A549 (cell line): ENCODE results near the gene GTPBP10. TPM values are rescaled to one million over a fixed set of nuclear protein-coding genes. Genes with fewer than 3 reads are reported as not detected.

Experiments used
- ATAC-seq, 2 experiments: fragments of 200-7000 bp in 1 of 2; fragments of >200 bp in 1 of 2; cut with Nextera tagmentation in 1 of 2; cut with Tn5 transposase in 1 of 2; 3 replicates each; pipeline versions ENCODE4 v1.8.0 to v1.9.1; 2018 to 2020; ENCODE audit warnings: mild to moderate bottlenecking in 1 of 2, moderate library complexity in 1 of 2
- CTCF ChIA-PET: fragments of 300-600 bp; sonication (Branson Sonifier 250); formaldehyde crosslinking; extraction: SDS; loops from one replicate; lab custom pipeline; 2021; ENCODE audit warnings: antibody characterized with exemption, inconsistent platforms; lab: Yijun Ruan, JAX
- POLR2A ChIA-PET: fragments of 350-600 bp; formaldehyde crosslinking; extraction: SDS; loops from one replicate; lab custom pipeline; 2021; ENCODE audit warnings: antibody characterized with exemption, inconsistent platforms; lab: Yijun Ruan, JAX
- DNase-seq, 2 experiments: peaks; one replicate each; pipeline versions ENCODE4 v3.0.0 to v3.0.0-alpha.2; 2011 to 2016; ENCODE audit warnings: low read depth in 1 of 2, low spot score in 1 of 2
- FAIRE-seq: peaks from 2 replicates; lab custom pipeline; 2011; peaks lifted over from hg19 to GRCh38; lab: Jason Lieb, UNC
- H3K27ac ChIP-seq, 2 experiments: fragments of >200 bp; sonication (Bioruptor Twin); formaldehyde crosslinking; 3 replicates each; pipeline ENCODE4 v1.5.1; 2016 to 2017
- H3K4me1 ChIP-seq: fragments of >200 bp; sonication (Bioruptor Twin); formaldehyde crosslinking; 3 replicates; pipeline ENCODE4 v1.6.1; 2016
- H3K4me2 ChIP-seq: fragments of >200 bp; sonication (Bioruptor Twin); formaldehyde crosslinking; 3 replicates; pipeline ENCODE4 v1.6.1; 2016
- H3K4me3 ChIP-seq: fragments of >200 bp; sonication (Bioruptor Twin); formaldehyde crosslinking; 3 replicates; pipeline ENCODE4 v1.5.1; 2016
- H3K9me3 ChIP-seq: fragments of >200 bp; sonication (Bioruptor Twin); formaldehyde crosslinking; 3 replicates; pipeline ENCODE4 v1.6.1; 2016
- BHLHE40 ChIP-seq: IDR thresholded peaks from 2 replicates; pipeline ENCODE4 v1.6.1; 2012; ENCODE audit warnings: low read depth, low read length, inconsistent platforms
- CBX2 ChIP-seq: fragments of 200-600 bp; sonication (generic); IDR thresholded peaks from 2 replicates; pipeline ENCODE4 v1.6.1; 2016; ENCODE audit warnings: low read depth, mild to moderate bottlenecking, borderline replicate concordance
- CBX8 ChIP-seq: fragments of 200-600 bp; sonication (generic); IDR thresholded peaks from 2 replicates; pipeline ENCODE4 v1.6.1; 2016
- CEBPB ChIP-seq, 2 experiments: fragments of >200 bp in 1 of 2; sonication (Bioruptor Twin) in 1 of 2; formaldehyde crosslinking in 1 of 2; IDR thresholded peaks; 2 replicates each; pipeline ENCODE4 v1.6.1; 2012 to 2016
- CTCF ChIP-seq: fragments of >200 bp; sonication (Bioruptor Twin); formaldehyde crosslinking; IDR thresholded peaks from 3 replicates; pipeline ENCODE4 v1.5.1; 2016
- ELK1 ChIP-seq: fragments of 150-350 bp; IDR thresholded peaks from 2 replicates; pipeline ENCODE4 v1.6.1; 2014; ENCODE audit warnings: low read depth, mild to moderate bottlenecking, low read length
- ESRRA ChIP-seq: fragments of 150-350 bp; IDR thresholded peaks from 2 replicates; pipeline ENCODE4 v1.6.1; 2014; ENCODE audit warnings: mild to moderate bottlenecking, low read length, borderline replicate concordance
- FOSL2 ChIP-seq, 2 experiments: fragments of 450-650 bp in 1 of 2; fragments of >200 bp in 1 of 2; sonication (Bioruptor Twin) in 1 of 2; formaldehyde crosslinking; IDR thresholded peaks; 2 replicates each; pipeline versions ENCODE4 v1.5.0 to v1.6.1; 2016 to 2020; ENCODE audit warnings: mild to moderate bottlenecking in 1 of 2, moderate library complexity in 1 of 2
- FOXS1 ChIP-seq: fragments of 250-450 bp; sonication (Bioruptor Pico); IDR thresholded peaks from 2 replicates; pipeline ENCODE4 v1.5.0; 2020; ENCODE audit warnings: mild to moderate bottlenecking, moderate library complexity
- GATA3 ChIP-seq: IDR thresholded peaks from 2 replicates; pipeline ENCODE4 v1.6.1; 2012; ENCODE audit warnings: borderline replicate concordance
- HOXA7 ChIP-seq: fragments of 250-450 bp; sonication (Bioruptor Pico); IDR thresholded peaks from 2 replicates; pipeline ENCODE4 v1.5.0; 2020; ENCODE audit warnings: mild to moderate bottlenecking, moderate library complexity
- HOXB13 ChIP-seq: fragments of 250-450 bp; sonication (Bioruptor Pico); IDR thresholded peaks from 2 replicates; pipeline ENCODE4 v1.5.0; 2020; ENCODE audit warnings: low read depth, mild to moderate bottlenecking, moderate library complexity
- JUN ChIP-seq, 2 experiments: fragments of >200 bp; sonication (Bioruptor Twin); formaldehyde crosslinking; IDR thresholded peaks; 2 replicates in 1 of 2; 3 replicates in 1 of 2; pipeline ENCODE4 v1.6.1; 2016 to 2017
- KDM1A ChIP-seq: fragments of 200-600 bp; sonication (generic); IDR thresholded peaks from 2 replicates; pipeline ENCODE4 v1.6.1; 2016; ENCODE audit warnings: low read depth, mild to moderate bottlenecking
- KDM5A ChIP-seq: fragments of 200-600 bp; sonication (generic); IDR thresholded peaks from 2 replicates; pipeline ENCODE4 v1.6.1; 2016; ENCODE audit warnings: antibody characterized with exemption, mild to moderate bottlenecking
- MYC ChIP-seq: IDR thresholded peaks from 2 replicates; pipeline ENCODE4 v1.6.1; 2012; ENCODE audit warnings: mild to moderate bottlenecking, inconsistent platforms, low read length, improper control_type of control experiment, borderline replicate concordance
- NR3C1 ChIP-seq: fragments of >200 bp; sonication (Bioruptor Twin); formaldehyde crosslinking; IDR thresholded peaks from 3 replicates; pipeline ENCODE4 v1.6.1; 2017
- PBX3 ChIP-seq: IDR thresholded peaks from 2 replicates; pipeline ENCODE4 v1.6.1; 2012
- PHF8 ChIP-seq: fragments of 200-600 bp; sonication (generic); IDR thresholded peaks from 2 replicates; pipeline ENCODE4 v1.6.1; 2016; ENCODE audit warnings: low read depth, mild to moderate bottlenecking, antibody characterized with exemption, moderate library complexity, borderline replicate concordance
- POLR2A ChIP-seq: IDR thresholded peaks from 2 replicates; pipeline ENCODE4 v1.6.1; 2012; ENCODE audit warnings: mild to moderate bottlenecking, low read length
- POLR2AphosphoS2 ChIP-seq: conservative IDR thresholded peaks from 2 replicates; pipeline ENCODE4 v1.6.1; 2012; ENCODE audit warnings: low read length, improper control_type of control experiment, inconsistent platforms
- RCOR1 ChIP-seq: fragments of 150-350 bp; IDR thresholded peaks from 2 replicates; pipeline ENCODE4 v1.6.1; 2014; ENCODE audit warnings: antibody characterized with exemption, low read length, low read depth
- SMC3 ChIP-seq: fragments of >200 bp; sonication (Bioruptor Twin); formaldehyde crosslinking; IDR thresholded peaks from 3 replicates; pipeline ENCODE4 v1.6.1; 2018; ENCODE audit warnings: inconsistent platforms
- SREBF2 ChIP-seq: fragments of 450-650 bp; IDR thresholded peaks from 2 replicates; pipeline ENCODE4 v1.6.1; 2014; ENCODE audit warnings: mild to moderate bottlenecking, moderate library complexity
- TP53 ChIP-seq: fragments of 250-450 bp; sonication (Bioruptor Pico); IDR thresholded peaks from 2 replicates; pipeline ENCODE4 v1.5.0; 2021; ENCODE audit warnings: mild to moderate bottlenecking, moderate library complexity
- ZC3H11A ChIP-seq: fragments of 450-650 bp; IDR thresholded peaks from 2 replicates; pipeline ENCODE4 v1.6.1; 2014; ENCODE audit warnings: antibody characterized with exemption, mild to moderate bottlenecking
- ZNF302 ChIP-seq: fragments of 250-450 bp; sonication (Bioruptor Pico); IDR thresholded peaks from 2 replicates; pipeline ENCODE4 v1.9.0; 2021; ENCODE audit warnings: inconsistent platforms, mild to moderate bottlenecking, moderate library complexity
- ZSCAN20 ChIP-seq: fragments of 250-450 bp; sonication (Bioruptor Pico); IDR thresholded peaks from 2 replicates; pipeline ENCODE4 v1.8.0; 2022; ENCODE audit warnings: mild to moderate bottlenecking, moderate library complexity
- WGBS: methylation state at CpG from one replicate; pipeline ENCODE4 v1.1.6; 2017; ENCODE audit errors: missing lambda C conversion rate; 5-methylcytosine and 5-hydroxymethylcytosine counted together
- polyA plus RNA-seq, 4 experiments: library from polyadenylated mRNA; depleted of rRNA in 3 of 4; stranded (reverse); fragments of >200 nt; fragmentation: RNase III in 1 of 4; extraction: RNeasy Plus Mini Kit Qiagen cat#74134 plus additional on column Dnase treatment in 1 of 4; gene quantifications; 2 replicates in 3 of 4; 3 replicates in 1 of 4; pipeline ENCODE4 v1.2.3, GENCODE V29; 2011 to 2017

The GTPBP10 gene
- polyA plus RNA-seq, 2 of the 4 experiments (the other 2 are of a cell fraction), result 16.5 to 54.9 TPM

GRCh38 chr7:90421651-90422050 is 75.1 kb downstream of the GTPBP10 start:
- ChIA-PET CTCF (interaction anchor here (3.4 kb wide), 1 partner anchor 268 kb away, joined by 9 read pairs; the partner anchor contains the start of gene STEAP1), POLR2A (no interaction called here)
- ATAC-seq (no peak), FAIRE-seq (no peak), DNase-seq (no peak)
- H3K4me1 ChIP-seq, result peaks cover 6% of the 10 kb centered on the region; the same call in 2 of the 3 replicates
- H3K27ac ChIP-seq, result no peak overlapping the region
- H3K4me3 ChIP-seq, result no peak overlapping the region
- H3K9me3 ChIP-seq, result no peaks in the 10 kb centered on the region
- H3K4me2 ChIP-seq, result no peak overlapping the region
- WGBS, result 62% methylated on average over 6 of the region's 6 CpGs
- TF ChIP-seq TP53 (CRISPR knock-in tag), result no peak
- no peak for TF ChIP-seq ZNF302
- TF ChIP-seq POLR2AphosphoS2, result no peak
- no peak for TF ChIP-seq MYC
- no peak for TF ChIP-seq GATA3
- no peak for TF ChIP-seq RCOR1
- TF ChIP-seq HOXA7 (CRISPR knock-in tag), result no peak
- TF ChIP-seq PHF8, result no peak
- TF ChIP-seq JUN (IDR thresholded peaks at IDR 0.05), result no peak
- TF ChIP-seq SMC3, result no peak
- no peak for TF ChIP-seq KDM1A
- TF ChIP-seq SREBF2, result no peak
- TF ChIP-seq ZSCAN20 (CRISPR knock-in tag), result no peak
- TF ChIP-seq ESRRA, result no peak
- no peak for TF ChIP-seq ELK1
- TF ChIP-seq HOXB13, result no peak
- TF ChIP-seq FOXS1 (CRISPR knock-in tag), result no peak
- TF ChIP-seq CTCF, result no peak
- TF ChIP-seq BHLHE40, result no peak
- TF ChIP-seq, all 56 proteins: peak for 0

- Histone ChIP-seq H3K4me2 (no peak overlapping the region), H3K9me3 (peaks cover 2% of the 10 kb centered on the region; the same call in 1 of the 3 replicates), H3K4me1 (peaks cover 6% of the 10 kb centered on the region; the same call in 2 of the 3 replicates), H3K4me3 (no peak overlapping the region), H3K27ac (no peak overlapping the region; a peak in 1 of 6 replicates)
- 61% methylated on average over 3 of the region's 3 CpGs for WGBS
- ATAC-seq (no peak), FAIRE-seq (no peak), DNase-seq (no peak)
- TF ChIP-seq JUN (IDR thresholded peaks at IDR 0.05) (no peak), PBX3 (no peak), CBX2 (no peak), KDM5A (no peak), CEBPB (IDR thresholded peaks at IDR 0.05) (no peak), ZC3H11A (no peak), FOSL2 (IDR thresholded peaks at IDR 0.05) (no peak), FOSL2 (CRISPR knock-in tag; IDR thresholded peaks at IDR 0.05) (no peak), POLR2A (no peak), CBX8 (no peak), NR3C1 (no peak), BHLHE40 (no peak), RCOR1 (no peak)
- CTCF ChIA-PET, result interaction anchor here (1.6 kb wide), 1 partner anchor 271 kb away, joined by 7 read pairs; the partner anchor contains the start of gene STEAP1
- POLR2A ChIA-PET, result no interaction called here
Measured at GRCh38 chr7:90424720-90425119, 78.2 kb downstream of the GTPBP10 start.
